HG03039 (cell line): ENCODE measurements around the gene OR5M3.

ENCODE experiments used
- ATAC-seq: cut with Tn5 transposase; IDR thresholded peaks from one replicate; pipeline ENCODE4 v1.9.1; 2021; ENCODE audit warnings: mild to moderate bottlenecking, moderate library complexity; ENCODE audit not compliant: unreplicated experiment

Gene OR5M3

GRCh38 chr11:56473252-56473651, at the start of gene OR5M3:
Gene OR5M3, minus strand, starts transcription at chr11:56473352. Its CDS starts 2,855 bp downstream, at chr11:56470497.
- no peak for ATAC-seq

- no peak for ATAC-seq
These were observed 48.9 kb upstream of the OR5M3 start for GRCh38 chr11:56522008-56522407.

- no peak for ATAC-seq
These were observed 40.1 kb upstream of the OR5M3 start for GRCh38 chr11:56513280-56513679.

GRCh38 chr11:56509439-56509838, 36.3 kb upstream of the OR5M3 start:
- no peak for ATAC-seq

- no peak for ATAC-seq
These were observed 23.9 kb upstream of the OR5M3 start for GRCh38 chr11:56497010-56497409.

GRCh38 chr11:56495117-56495516, 22.0 kb upstream of the OR5M3 start:
- no peak for ATAC-seq

- ATAC-seq: no peak
These were observed 18.1 kb upstream of the OR5M3 start, which contains the start of gene OR5M8 for GRCh38 chr11:56491270-56491669. Gene OR5M8, minus strand, starts transcription at chr11:56491370. Its CDS starts 0 bp downstream, at chr11:56491370.

- no peak for ATAC-seq
These were observed 13.6 kb upstream of the OR5M3 start for GRCh38 chr11:56486801-56487200.

- no peak for ATAC-seq
These were observed 1.6 kb upstream of the OR5M3 start for GRCh38 chr11:56474729-56475235.

- no peak for ATAC-seq
These were observed 16.1 kb downstream of the OR5M3 start for GRCh38 chr11:56457076-56457475.

- ATAC-seq: no peak
These were observed 19.6 kb downstream of the OR5M3 start for GRCh38 chr11:56453521-56453920.
